HepG2 (cell line): ENCODE measurements around the gene COG4. TPM values are rescaled to one million over a fixed set of nuclear protein-coding genes. Genes with fewer than 3 reads are reported as not detected.
A peak's percentile ranks its signal among the peaks of the same experiment; 100 is the strongest.

Source experiments
- ATF6 ChIP-seq: sonication (generic); formaldehyde crosslinking; conservative IDR thresholded peaks from 2 replicates; pipeline ENCODE4 v1.4.0; 2020; ENCODE audit warnings: missing genetic modification reagents
- BATF2 ChIP-seq: sonication (generic); formaldehyde crosslinking; IDR thresholded peaks from 2 replicates; pipeline ENCODE4 v1.8.0; 2022; ENCODE audit warnings: mild to moderate bottlenecking, missing genetic modification reagents, moderate library complexity
- BORCS8-MEF2B ChIP-seq: sonication (generic); formaldehyde crosslinking; IDR thresholded peaks from 2 replicates; pipeline ENCODE4 v1.8.0; 2022; ENCODE audit warnings: mild to moderate bottlenecking, missing genetic modification reagents
- BRD4 ChIP-seq: sonication (generic); formaldehyde crosslinking; IDR thresholded peaks from 2 replicates; pipeline ENCODE4 v1.4.0; 2020; ENCODE audit warnings: missing genetic modification reagents
- GLMP ChIP-seq: sonication (generic); formaldehyde crosslinking; IDR thresholded peaks from 2 replicates; pipeline ENCODE4 v1.9.0; 2021; ENCODE audit warnings: missing genetic modification reagents, mild to moderate bottlenecking, borderline replicate concordance
- GPN1 ChIP-seq: sonication (generic); formaldehyde crosslinking; IDR thresholded peaks from 2 replicates; pipeline ENCODE4 v1.5.1; 2020; ENCODE audit warnings: missing genetic modification reagents, borderline replicate concordance
- MAF1 ChIP-seq: sonication (generic); formaldehyde crosslinking; IDR thresholded peaks from 2 replicates; pipeline ENCODE4 v1.5.0; 2020; ENCODE audit warnings: missing genetic modification reagents, borderline replicate concordance
- PBX3 ChIP-seq: sonication (generic); formaldehyde crosslinking; IDR thresholded peaks from 2 replicates; pipeline ENCODE4 v1.8.1; 2023; ENCODE audit warnings: missing genetic modification reagents, inconsistent platforms, borderline replicate concordance
- SMYD3 ChIP-seq: sonication (generic); formaldehyde crosslinking; IDR thresholded peaks from 2 replicates; pipeline ENCODE4 v1.8.1; 2023; ENCODE audit warnings: mild to moderate bottlenecking, missing genetic modification reagents
- SOX5 ChIP-seq: IDR thresholded peaks from 2 replicates; pipeline ENCODE4 v1.6.1; 2016; ENCODE audit warnings: borderline replicate concordance
- YY1 ChIP-seq: IDR thresholded peaks from 2 replicates; pipeline ENCODE4 v1.6.1; 2011; ENCODE audit warnings: low read length, low read depth, moderate library complexity, mild to moderate bottlenecking; ENCODE audit not compliant: insufficient read depth, insufficient replicate concordance
- ZFY ChIP-seq: sonication (generic); formaldehyde crosslinking; IDR thresholded peaks from 2 replicates; pipeline ENCODE4 v1.4.0; 2020; ENCODE audit warnings: missing genetic modification reagents
- ZNF160 ChIP-seq: sonication (generic); formaldehyde crosslinking; IDR thresholded peaks from 2 replicates; pipeline ENCODE4 v1.8.0; 2022; ENCODE audit warnings: mild to moderate bottlenecking, inconsistent platforms, missing genetic modification reagents
- ZNF253 ChIP-seq: sonication (generic); formaldehyde crosslinking; IDR thresholded peaks from 2 replicates; pipeline ENCODE4 v1.8.0; 2022; ENCODE audit warnings: mild to moderate bottlenecking, missing genetic modification reagents, borderline replicate concordance
- ZNF274 ChIP-seq: sonication (generic); formaldehyde crosslinking; IDR thresholded peaks from 2 replicates; pipeline ENCODE4 v1.5.1; 2020; ENCODE audit warnings: mild to moderate bottlenecking, missing genetic modification reagents
- ZNF343 ChIP-seq: sonication (generic); formaldehyde crosslinking; IDR thresholded peaks from 2 replicates; pipeline ENCODE4 v1.4.0; 2020; ENCODE audit warnings: mild to moderate bottlenecking, missing genetic modification reagents
- ZNF644 ChIP-seq: IDR thresholded peaks from 2 replicates; pipeline ENCODE4 v1.6.1; 2016; ENCODE audit warnings: low read depth
- ZNF781 ChIP-seq: sonication (generic); formaldehyde crosslinking; IDR thresholded peaks from 2 replicates; pipeline ENCODE4 v1.5.1; 2020; ENCODE audit warnings: borderline replicate concordance, mild to moderate bottlenecking, missing genetic modification reagents; ENCODE audit errors: not compliant biosample characterization
- ZSCAN31 ChIP-seq: sonication (generic); formaldehyde crosslinking; IDR thresholded peaks from 2 replicates; pipeline ENCODE4 v1.5.0; 2020; ENCODE audit warnings: low read depth, mild to moderate bottlenecking, missing genetic modification reagents
- polyA plus RNA-seq, 8 experiments: library from polyadenylated mRNA; depleted of rRNA in 3 of 8; stranded (reverse) in 7 of 8; unstranded in 1 of 8; fragments of >200 nt; fragmentation: Illumina TruSeq in 4 of 8; extraction: Trizol in 4 of 8; gene quantifications; 2 replicates each; pipeline versions ENCODE4 v1.2.1 to v1.2.3, GENCODE V29; 2011 to 2016; ENCODE audit warnings: low read depth in 4 of 8, missing spikeins in 1 of 8, mixed read lengths in 1 of 8; ENCODE audit not compliant: insufficient read depth in 1 of 8
- total RNA-seq, 5 experiments: library from RNA; depleted of rRNA; stranded (reverse); fragments of >200 nt; fragmentation: Illumina TruSeq; extraction: Trizol; gene quantifications; 2 replicates each; pipeline ENCODE4 v1.2.3, GENCODE V29; 2016; ENCODE audit warnings: low read depth in 1 of 5
- TF ChIP-seq, protein P1 (sequence below): IDR thresholded peaks from 2 replicates; pipeline ENCODE4 v1.6.1; 2018; ENCODE audit warnings: missing genetic modification reagents
- TF ChIP-seq, protein P2 (sequence below): sonication (generic); formaldehyde crosslinking; IDR thresholded peaks from 2 replicates; pipeline ENCODE4 v1.8.0; 2022; ENCODE audit warnings: mild to moderate bottlenecking, missing genetic modification reagents, moderate library complexity

The COG4 gene
- total and polyA plus RNA-seq, 2 of the 13 experiments (the other 11 are each of a cell fraction or from before 2014, with no cell fraction given): 51.1 to 73.8 TPM

GRCh38 chr16:70438969-70439862 is 84.1 kb downstream of the COG4 start, which contains the start of gene ST3GAL2 (continued):
- TF ChIP-seq, protein P1, sequence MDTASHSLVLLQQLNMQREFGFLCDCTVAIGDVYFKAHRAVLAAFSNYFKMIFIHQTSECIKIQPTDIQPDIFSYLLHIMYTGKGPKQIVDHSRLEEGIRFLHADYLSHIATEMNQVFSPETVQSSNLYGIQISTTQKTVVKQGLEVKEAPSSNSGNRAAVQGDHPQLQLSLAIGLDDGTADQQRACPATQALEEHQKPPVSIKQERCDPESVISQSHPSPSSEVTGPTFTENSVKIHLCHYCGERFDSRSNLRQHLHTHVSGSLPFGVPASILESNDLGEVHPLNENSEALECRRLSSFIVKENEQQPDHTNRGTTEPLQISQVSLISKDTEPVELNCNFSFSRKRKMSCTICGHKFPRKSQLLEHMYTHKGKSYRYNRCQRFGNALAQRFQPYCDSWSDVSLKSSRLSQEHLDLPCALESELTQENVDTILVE: peak; percentile 48; the same call in 1 of the 2 replicates
- TF ChIP-seq BATF2 (no peak), ZFY (CRISPR knock-in tag) (peak; percentile 76), ZNF644 (no peak), MAF1 (CRISPR knock-in tag) (no peak), GPN1 (no peak), ZNF274 (CRISPR knock-in tag) (0 out of 2 replicates have a peak, but pooled peaks have one; percentile 23), GLMP (CRISPR knock-in tag) (no peak), BRD4 (peak; percentile 93), ZNF160 (peak; percentile 14; the same call in 1 of the 2 replicates), ZSCAN31 (CRISPR knock-in tag) (peak; percentile 61; the same call in 1 of the 2 replicates), ATF6 (CRISPR knock-in tag) (no peak), YY1 (peak; percentile 84), PBX3 (CRISPR knock-in tag) (no peak), SOX5 (CRISPR knock-in tag) (peak; percentile 9; the same call in 1 of the 2 replicates), ZNF781 (CRISPR knock-in tag) (no peak), ZNF343 (CRISPR knock-in tag) (0 out of 2 replicates have a peak, but pooled peaks have one; percentile 38), SMYD3 (CRISPR knock-in tag) (peak; percentile 62; the same call in 1 of the 2 replicates), ZNF253 (CRISPR knock-in tag) (no peak), BORCS8-MEF2B (peak; percentile 65)
- TF ChIP-seq, protein P2, sequence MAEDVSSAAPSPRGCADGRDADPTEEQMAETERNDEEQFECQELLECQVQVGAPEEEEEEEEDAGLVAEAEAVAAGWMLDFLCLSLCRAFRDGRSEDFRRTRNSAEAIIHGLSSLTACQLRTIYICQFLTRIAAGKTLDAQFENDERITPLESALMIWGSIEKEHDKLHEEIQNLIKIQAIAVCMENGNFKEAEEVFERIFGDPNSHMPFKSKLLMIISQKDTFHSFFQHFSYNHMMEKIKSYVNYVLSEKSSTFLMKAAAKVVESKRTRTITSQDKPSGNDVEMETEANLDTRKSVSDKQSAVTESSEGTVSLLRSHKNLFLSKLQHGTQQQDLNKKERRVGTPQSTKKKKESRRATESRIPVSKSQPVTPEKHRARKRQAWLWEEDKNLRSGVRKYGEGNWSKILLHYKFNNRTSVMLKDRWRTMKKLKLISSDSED (CRISPR knock-in tag): no peak
